H9 (cell line): ENCODE measurements around the gene PRRT1B. TPM values are rescaled to one million over a fixed set of nuclear protein-coding genes. Genes with fewer than 3 reads are reported as not detected.
A peak's percentile ranks its signal among the peaks of the same experiment; 100 is the strongest.

Source experiments
- DNase-seq: peaks from one replicate; pipeline ENCODE4 v3.0.0-alpha.2; 2017
- H2AFZ ChIP-seq: one replicate; pipeline ENCODE4 v1.6.1; 2013; ENCODE audit warnings: mild to moderate bottlenecking, low read length, control low read depth, moderate library complexity
- H2AK5ac ChIP-seq: 2 replicates; pipeline ENCODE4 v1.6.1; 2013; ENCODE audit warnings: low read length, control low read depth, mixed read lengths; ENCODE audit not compliant: insufficient read length
- H2BK120ac ChIP-seq: one replicate; pipeline ENCODE4 v1.6.1; 2013; ENCODE audit warnings: low read depth, mild to moderate bottlenecking, low read length, control low read depth, inconsistent platforms; ENCODE audit not compliant: poor library complexity, severe bottlenecking
- H2BK12ac ChIP-seq: 2 replicates; pipeline ENCODE4 v1.6.1; 2013; ENCODE audit warnings: low read length, control low read depth, mixed read lengths, low read depth; ENCODE audit not compliant: insufficient read length
- H2BK15ac ChIP-seq: 2 replicates; pipeline ENCODE4 v1.6.1; 2013; ENCODE audit warnings: low read depth, low read length, control low read depth
- H2BK20ac ChIP-seq: one replicate; pipeline ENCODE4 v1.6.1; 2013; ENCODE audit warnings: low read depth, mild to moderate bottlenecking, low read length, control low read depth, inconsistent platforms; ENCODE audit not compliant: poor library complexity, severe bottlenecking
- H2BK5ac ChIP-seq: 2 replicates; pipeline ENCODE4 v1.6.1; 2013; ENCODE audit warnings: low read length, control low read depth, mixed read lengths; ENCODE audit not compliant: insufficient read length
- H3K14ac ChIP-seq: 2 replicates; pipeline ENCODE4 v1.6.1; 2013; ENCODE audit warnings: low read length, control low read depth; ENCODE audit not compliant: insufficient read depth
- H3K18ac ChIP-seq: 2 replicates; pipeline ENCODE4 v1.6.1; 2013; ENCODE audit warnings: low read depth, mild to moderate bottlenecking, mixed read lengths, low read length, control low read depth; ENCODE audit not compliant: insufficient read length
- H3K23ac ChIP-seq: 2 replicates; pipeline ENCODE4 v1.6.1; 2013; ENCODE audit warnings: low read length, control low read depth, mixed read lengths, low read depth; ENCODE audit not compliant: insufficient read length
- H3K23me2 ChIP-seq: 2 replicates; pipeline ENCODE4 v1.6.1; 2013; ENCODE audit warnings: low read depth, mild to moderate bottlenecking, mixed read lengths, low read length, control low read depth; ENCODE audit not compliant: insufficient read length, poor library complexity, severe bottlenecking
- H3K27ac ChIP-seq: 2 replicates; pipeline ENCODE4 v1.5.1; 2013; ENCODE audit warnings: low read length, control low read depth, mixed read lengths, low read depth; ENCODE audit not compliant: insufficient read length
- H3K27me3 ChIP-seq: 2 replicates; pipeline ENCODE4 v1.6.1; 2013; ENCODE audit warnings: low read length, control low read depth, inconsistent platforms; ENCODE audit not compliant: insufficient read depth
- H3K4ac ChIP-seq: 2 replicates; pipeline ENCODE4 v1.6.1; 2013; ENCODE audit warnings: low read depth, mild to moderate bottlenecking, control low read depth, inconsistent platforms, low read length, moderate library complexity
- H3K4me1 ChIP-seq: 2 replicates; pipeline ENCODE4 v1.6.1; 2013; ENCODE audit warnings: low read length, control low read depth, inconsistent platforms; ENCODE audit not compliant: insufficient read depth
- H3K4me2 ChIP-seq: 2 replicates; pipeline ENCODE4 v1.6.1; 2013; ENCODE audit warnings: low read length, control low read depth, mixed read lengths; ENCODE audit not compliant: insufficient read length, insufficient read depth
- H3K56ac ChIP-seq: 2 replicates; pipeline ENCODE4 v1.6.1; 2013; ENCODE audit warnings: low read depth, mild to moderate bottlenecking, mixed read lengths, low read length, control low read depth; ENCODE audit not compliant: insufficient read length
- H3K79me1 ChIP-seq: 2 replicates; pipeline ENCODE4 v1.6.1; 2013; ENCODE audit warnings: low read depth, mild to moderate bottlenecking, moderate library complexity, low read length, control low read depth, inconsistent platforms; ENCODE audit not compliant: insufficient read depth, poor library complexity, severe bottlenecking
- H3K79me2 ChIP-seq: 2 replicates; pipeline ENCODE4 v1.6.1; 2013; ENCODE audit warnings: low read length, control low read depth, inconsistent platforms; ENCODE audit not compliant: insufficient read depth
- H3K9ac ChIP-seq: 2 replicates; pipeline ENCODE4 v1.6.1; 2013; ENCODE audit warnings: low read length, control low read depth, mixed read lengths; ENCODE audit not compliant: insufficient read length; ENCODE audit errors: extremely low read depth
- H3K9me3 ChIP-seq: one replicate; pipeline ENCODE4 v1.6.1; 2013; ENCODE audit warnings: low read depth, low read length, inconsistent platforms; ENCODE audit not compliant: control insufficient read depth
- H3T11ph ChIP-seq: one replicate; pipeline ENCODE4 v1.6.1; 2013; ENCODE audit warnings: mild to moderate bottlenecking, low read length, control low read depth, inconsistent platforms
- H4K20me1 ChIP-seq: one replicate; pipeline ENCODE4 v1.6.1; 2013; ENCODE audit not compliant: control insufficient read depth, insufficient read length, insufficient read depth
- H4K5ac ChIP-seq: 2 replicates; pipeline ENCODE4 v1.6.1; 2013; ENCODE audit warnings: low read depth, mild to moderate bottlenecking, mixed read lengths, low read length, control low read depth; ENCODE audit not compliant: insufficient read length
- H4K8ac ChIP-seq: replicated peaks from 2 replicates; pipeline ENCODE4 v1.6.1; 2013; ENCODE audit warnings: low read length, control low read depth, mixed read lengths, low read depth; ENCODE audit not compliant: insufficient read length
- H4K91ac ChIP-seq: 2 replicates; pipeline ENCODE4 v1.6.1; 2013; ENCODE audit warnings: low read depth, mild to moderate bottlenecking, moderate library complexity, mixed read lengths, low read length, control low read depth; ENCODE audit not compliant: insufficient read length
- H3K27ac Mint-ChIP-seq, 3 experiments: 2 replicates in 2 of 3; 3 replicates in 1 of 3; pipeline ENCODE4 v1.8.0; 2020 to 2021; ENCODE audit warnings: mixed read lengths in 3 of 3, mild to moderate bottlenecking in 1 of 3, moderate library complexity in 1 of 3
- H3K27me3 Mint-ChIP-seq: 2 replicates; pipeline ENCODE4 v1.8.0; 2021; ENCODE audit warnings: low read depth, mild to moderate bottlenecking, moderate library complexity, mixed read lengths
- H3K36me3 Mint-ChIP-seq, 3 experiments: 2 replicates in 2 of 3; 3 replicates in 1 of 3; pipeline ENCODE4 v1.8.0; 2020 to 2021; ENCODE audit warnings: low read depth in 3 of 3, mixed read lengths in 3 of 3; ENCODE audit not compliant: insufficient read depth in 1 of 3
- H3K4me1 Mint-ChIP-seq, 2 experiments: 2 replicates each; pipeline ENCODE4 v1.8.0; 2020; ENCODE audit warnings: mixed read lengths in 2 of 2
- H3K4me3 Mint-ChIP-seq, 2 experiments: 2 replicates in 1 of 2; 3 replicates in 1 of 2; pipeline ENCODE4 v1.8.0; 2020 to 2021; ENCODE audit warnings: mild to moderate bottlenecking in 2 of 2, mixed read lengths in 2 of 2, moderate library complexity in 1 of 2
- H3K9me3 Mint-ChIP-seq, 2 experiments: 2 replicates in 1 of 2; 3 replicates in 1 of 2; pipeline ENCODE4 v1.8.0; 2020; ENCODE audit warnings: mild to moderate bottlenecking in 2 of 2, mixed read lengths in 2 of 2, moderate library complexity in 1 of 2
- CTCF ChIP-seq: fragments of 200-600 bp; sonication (generic); conservative IDR thresholded peaks from 3 replicates; pipeline ENCODE4 v1.8.0; 2021; ENCODE audit warnings: antibody characterized with exemption, mild to moderate bottlenecking
- WGBS: extraction: QIAGEN DNeasy Blood & Tissue Kit; methylation state at CpG from one replicate; pipeline ENCODE4 v1.1.7; 2013; ENCODE audit warnings: missing lambda C conversion rate, low lambda C conversion rate, mixed read lengths; ENCODE audit not compliant: insufficient read length; ENCODE audit errors: extremely low coverage; 5-methylcytosine and 5-hydroxymethylcytosine counted together
- total RNA-seq: library from RNA; stranded (reverse); gene quantifications from 2 replicates; pipeline ENCODE4 v1.2.1, GENCODE V29; 2021

PRRT1B gene
- total RNA-seq, 1 experiment from 2014 or later: 1.0 TPM

- no peak overlapping the region for H2BK5ac ChIP-seq
- peaks cover 7 to 52% (median 47%) of the 10 kb centered on the region in 3 experiments; a peak in 6 of 7 replicates for H3K36me3 Mint-ChIP-seq
- H3K4me3 Mint-ChIP-seq: peak overlapping the region; percentile 86 to 90
- no peaks in the 10 kb centered on the region for H3K79me2 ChIP-seq
- H4K5ac ChIP-seq: no peak overlapping the region
- H3T11ph ChIP-seq: no peak overlapping the region
- no peak overlapping the region for H3K14ac ChIP-seq
- no peak overlapping the region for H3K27ac ChIP-seq
- no peak overlapping the region for H2AK5ac ChIP-seq
- peak; percentile 49 for DNase-seq
- H3K23ac ChIP-seq: no peak overlapping the region
- H3K9me3 ChIP-seq: no peaks in the 10 kb centered on the region
- H3K27ac Mint-ChIP-seq: peak overlapping the region in 2 of 3 experiments; percentile 62 to 94; a peak in 4 of 7 replicates
- no peak overlapping the region for H2BK20ac ChIP-seq
- no peak overlapping the region for H3K18ac ChIP-seq
- H3K9me3 Mint-ChIP-seq: no peaks in the 10 kb centered on the region
- no CpG with 5 or more reads among the region's 32 CpGs for WGBS
- H4K20me1 ChIP-seq: peaks cover 2% of the 10 kb centered on the region
- no peaks in the 10 kb centered on the region for H3K27me3 ChIP-seq
- H4K8ac ChIP-seq: no peak overlapping the region
- H4K91ac ChIP-seq: no peak overlapping the region
- no peak overlapping the region for H3K4ac ChIP-seq
- H2BK15ac ChIP-seq: no peak overlapping the region
- no peak overlapping the region for H2BK120ac ChIP-seq
- H3K79me1 ChIP-seq: no peaks in the 10 kb centered on the region
- H2AFZ ChIP-seq: no peak overlapping the region
- H2BK12ac ChIP-seq: no peak overlapping the region
- peaks cover 9% of the 10 kb centered on the region for H3K23me2 ChIP-seq
- peaks cover 7% of the 10 kb centered on the region for H3K27me3 Mint-ChIP-seq
- peak overlapping the region; percentile 58 for H3K4me2 ChIP-seq
- no peak for TF ChIP-seq CTCF
- peak overlapping the region; percentile 21 for H3K9ac ChIP-seq
- H3K4me1 Mint-ChIP-seq: peaks cover 37 to 55% of the 10 kb centered on the region in 2 experiments
- no peak overlapping the region for H3K56ac ChIP-seq
- H3K4me1 ChIP-seq: no peaks in the 10 kb centered on the region
These were observed 41.5 kb upstream of the PRRT1B start for GRCh38 chr9:131503626-131504465.
